HCT116 (cell line): ENCODE measurements around the gene PCDH9.

ENCODE experiments used
- ELF1 ChIP-seq: IDR thresholded peaks from 2 replicates; pipeline ENCODE4 v1.6.1; 2012; ENCODE audit warnings: low read depth, borderline replicate concordance
- EZH2 ChIP-seq: fragments of 200-600 bp; sonication (generic); IDR thresholded peaks from 2 replicates; pipeline ENCODE4 v1.6.1; 2017; ENCODE audit warnings: antibody characterized with exemption, mixed run types
- EZH2phosphoT487 ChIP-seq: fragments of 200-600 bp; IDR thresholded peaks from 2 replicates; pipeline ENCODE4 v1.6.1; 2018; ENCODE audit warnings: antibody characterized with exemption, borderline replicate concordance
- POLR2A ChIP-seq: IDR thresholded peaks from 2 replicates; pipeline ENCODE4 v1.7.0; 2011; ENCODE audit warnings: borderline replicate concordance; ENCODE audit not compliant: insufficient read depth, insufficient read length; ENCODE audit errors: extremely low read depth
- POLR2AphosphoS5 ChIP-seq: IDR thresholded peaks from 2 replicates; pipeline ENCODE4 v1.6.1; 2011; ENCODE audit warnings: mild to moderate bottlenecking, low read depth, low read length, moderate library complexity
- RAD21 ChIP-seq: IDR thresholded peaks from 2 replicates; pipeline ENCODE4 v1.6.1; 2012; ENCODE audit warnings: low read depth, mild to moderate bottlenecking
- ZFX ChIP-seq: fragments of 450-650 bp; IDR thresholded peaks from 2 replicates; pipeline ENCODE4 v1.6.1; 2017
- ZNF274 ChIP-seq: fragments of 200-500 bp; sonication (Bioruptor generic); IDR thresholded peaks from 2 replicates; pipeline ENCODE4 v1.6.1; 2014; ENCODE audit warnings: mild to moderate bottlenecking, low read depth, low read length, inconsistent platforms
- TF ChIP-seq, protein P1 (sequence below), 3 experiments: fragments of 200-600 bp in 1 of 3; sonication (generic) in 1 of 3; IDR thresholded peaks in 2 of 3; conservative IDR thresholded peaks in 1 of 3; 2 replicates each; pipeline ENCODE4 v1.5.1; 2012 to 2017; ENCODE audit warnings: low read depth in 2 of 3, low read length in 2 of 3, antibody characterized with exemption in 1 of 3, borderline replicate concordance in 1 of 3, control low read depth in 1 of 3, mild to moderate bottlenecking in 1 of 3, mixed read lengths in 1 of 3, mixed run types in 1 of 3, moderate library complexity in 1 of 3; ENCODE audit not compliant: insufficient read depth in 1 of 3
- TF ChIP-seq, protein P2 (sequence below): IDR thresholded peaks from 2 replicates; pipeline ENCODE4 v1.6.1; 2012; ENCODE audit warnings: low read depth

DNA sequence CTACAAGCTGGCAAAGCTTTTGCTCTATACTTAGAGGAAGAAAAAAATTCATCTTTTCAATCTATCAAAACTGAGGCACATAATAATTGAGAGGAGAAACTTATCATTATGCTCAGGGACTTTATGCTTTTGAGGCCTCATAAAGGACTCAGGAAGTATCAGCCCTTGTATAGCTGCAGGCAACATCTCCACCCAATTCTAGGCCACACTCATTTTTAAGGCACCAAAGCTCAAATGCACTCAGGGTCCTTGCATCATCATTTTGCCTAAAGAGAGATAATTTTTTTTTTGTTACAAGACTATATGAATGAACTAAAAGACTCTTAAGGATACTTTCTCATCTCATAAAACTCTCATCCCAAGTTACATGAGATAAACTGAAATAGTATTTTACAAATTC lies 78.5 kb downstream of the PCDH9 start:
- TF ChIP-seq, protein P1, sequence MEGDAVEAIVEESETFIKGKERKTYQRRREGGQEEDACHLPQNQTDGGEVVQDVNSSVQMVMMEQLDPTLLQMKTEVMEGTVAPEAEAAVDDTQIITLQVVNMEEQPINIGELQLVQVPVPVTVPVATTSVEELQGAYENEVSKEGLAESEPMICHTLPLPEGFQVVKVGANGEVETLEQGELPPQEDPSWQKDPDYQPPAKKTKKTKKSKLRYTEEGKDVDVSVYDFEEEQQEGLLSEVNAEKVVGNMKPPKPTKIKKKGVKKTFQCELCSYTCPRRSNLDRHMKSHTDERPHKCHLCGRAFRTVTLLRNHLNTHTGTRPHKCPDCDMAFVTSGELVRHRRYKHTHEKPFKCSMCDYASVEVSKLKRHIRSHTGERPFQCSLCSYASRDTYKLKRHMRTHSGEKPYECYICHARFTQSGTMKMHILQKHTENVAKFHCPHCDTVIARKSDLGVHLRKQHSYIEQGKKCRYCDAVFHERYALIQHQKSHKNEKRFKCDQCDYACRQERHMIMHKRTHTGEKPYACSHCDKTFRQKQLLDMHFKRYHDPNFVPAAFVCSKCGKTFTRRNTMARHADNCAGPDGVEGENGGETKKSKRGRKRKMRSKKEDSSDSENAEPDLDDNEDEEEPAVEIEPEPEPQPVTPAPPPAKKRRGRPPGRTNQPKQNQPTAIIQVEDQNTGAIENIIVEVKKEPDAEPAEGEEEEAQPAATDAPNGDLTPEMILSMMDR (IDR thresholded peaks at IDR 0.05 in 2 of 3, conservative IDR thresholded peaks at IDR 0.05 in 1 of 3; ENCODE audit: borderline replicate concordance in 1 of 3, insufficient read depth in 1 of 3, low read depth in 2 of 3, low read length in 2 of 3), result no peak
- TF ChIP-seq RAD21 (no peak), ZFX (no peak), EZH2phosphoT487 (no peak), ELF1 (no peak), POLR2A (no peak), EZH2 (no peak), ZNF274 (no peak), POLR2AphosphoS5 (no peak)
- TF ChIP-seq, protein P2, sequence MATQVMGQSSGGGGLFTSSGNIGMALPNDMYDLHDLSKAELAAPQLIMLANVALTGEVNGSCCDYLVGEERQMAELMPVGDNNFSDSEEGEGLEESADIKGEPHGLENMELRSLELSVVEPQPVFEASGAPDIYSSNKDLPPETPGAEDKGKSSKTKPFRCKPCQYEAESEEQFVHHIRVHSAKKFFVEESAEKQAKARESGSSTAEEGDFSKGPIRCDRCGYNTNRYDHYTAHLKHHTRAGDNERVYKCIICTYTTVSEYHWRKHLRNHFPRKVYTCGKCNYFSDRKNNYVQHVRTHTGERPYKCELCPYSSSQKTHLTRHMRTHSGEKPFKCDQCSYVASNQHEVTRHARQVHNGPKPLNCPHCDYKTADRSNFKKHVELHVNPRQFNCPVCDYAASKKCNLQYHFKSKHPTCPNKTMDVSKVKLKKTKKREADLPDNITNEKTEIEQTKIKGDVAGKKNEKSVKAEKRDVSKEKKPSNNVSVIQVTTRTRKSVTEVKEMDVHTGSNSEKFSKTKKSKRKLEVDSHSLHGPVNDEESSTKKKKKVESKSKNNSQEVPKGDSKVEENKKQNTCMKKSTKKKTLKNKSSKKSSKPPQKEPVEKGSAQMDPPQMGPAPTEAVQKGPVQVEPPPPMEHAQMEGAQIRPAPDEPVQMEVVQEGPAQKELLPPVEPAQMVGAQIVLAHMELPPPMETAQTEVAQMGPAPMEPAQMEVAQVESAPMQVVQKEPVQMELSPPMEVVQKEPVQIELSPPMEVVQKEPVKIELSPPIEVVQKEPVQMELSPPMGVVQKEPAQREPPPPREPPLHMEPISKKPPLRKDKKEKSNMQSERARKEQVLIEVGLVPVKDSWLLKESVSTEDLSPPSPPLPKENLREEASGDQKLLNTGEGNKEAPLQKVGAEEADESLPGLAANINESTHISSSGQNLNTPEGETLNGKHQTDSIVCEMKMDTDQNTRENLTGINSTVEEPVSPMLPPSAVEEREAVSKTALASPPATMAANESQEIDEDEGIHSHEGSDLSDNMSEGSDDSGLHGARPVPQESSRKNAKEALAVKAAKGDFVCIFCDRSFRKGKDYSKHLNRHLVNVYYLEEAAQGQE, result no peak
